ENCODE data around the gene PLA1A.

PLA1A gene

DNA sequence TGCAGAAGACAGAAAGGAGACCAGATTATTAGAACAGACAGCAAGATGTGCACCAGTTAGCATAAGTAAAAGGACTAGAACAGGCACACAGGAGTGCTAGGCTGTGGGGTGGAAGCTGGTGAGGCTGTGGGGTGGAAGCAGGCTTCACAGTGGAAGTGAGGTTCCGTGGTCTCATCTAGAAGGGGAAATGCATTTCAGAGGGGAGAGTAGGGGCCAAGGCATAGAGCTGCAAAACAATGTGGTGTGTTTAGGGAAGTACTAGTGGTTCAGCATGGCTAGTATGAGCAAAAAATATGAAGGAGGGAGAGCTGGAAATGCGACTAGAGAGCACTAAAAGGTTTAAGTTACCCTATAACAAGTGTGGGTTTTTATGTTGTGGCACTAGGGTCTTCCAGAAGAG lies 56.2 kb downstream of the PLA1A start:
- no peak for DNase-seq (ENCODE audit: insufficient read length, low spot score)
- TF ChIP-seq, protein P1, sequence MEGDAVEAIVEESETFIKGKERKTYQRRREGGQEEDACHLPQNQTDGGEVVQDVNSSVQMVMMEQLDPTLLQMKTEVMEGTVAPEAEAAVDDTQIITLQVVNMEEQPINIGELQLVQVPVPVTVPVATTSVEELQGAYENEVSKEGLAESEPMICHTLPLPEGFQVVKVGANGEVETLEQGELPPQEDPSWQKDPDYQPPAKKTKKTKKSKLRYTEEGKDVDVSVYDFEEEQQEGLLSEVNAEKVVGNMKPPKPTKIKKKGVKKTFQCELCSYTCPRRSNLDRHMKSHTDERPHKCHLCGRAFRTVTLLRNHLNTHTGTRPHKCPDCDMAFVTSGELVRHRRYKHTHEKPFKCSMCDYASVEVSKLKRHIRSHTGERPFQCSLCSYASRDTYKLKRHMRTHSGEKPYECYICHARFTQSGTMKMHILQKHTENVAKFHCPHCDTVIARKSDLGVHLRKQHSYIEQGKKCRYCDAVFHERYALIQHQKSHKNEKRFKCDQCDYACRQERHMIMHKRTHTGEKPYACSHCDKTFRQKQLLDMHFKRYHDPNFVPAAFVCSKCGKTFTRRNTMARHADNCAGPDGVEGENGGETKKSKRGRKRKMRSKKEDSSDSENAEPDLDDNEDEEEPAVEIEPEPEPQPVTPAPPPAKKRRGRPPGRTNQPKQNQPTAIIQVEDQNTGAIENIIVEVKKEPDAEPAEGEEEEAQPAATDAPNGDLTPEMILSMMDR (IDR thresholded peaks at IDR 0.05; ENCODE audit: insufficient read depth, missing control alignments): no peak
- FAIRE-seq: no peak

DNA sequence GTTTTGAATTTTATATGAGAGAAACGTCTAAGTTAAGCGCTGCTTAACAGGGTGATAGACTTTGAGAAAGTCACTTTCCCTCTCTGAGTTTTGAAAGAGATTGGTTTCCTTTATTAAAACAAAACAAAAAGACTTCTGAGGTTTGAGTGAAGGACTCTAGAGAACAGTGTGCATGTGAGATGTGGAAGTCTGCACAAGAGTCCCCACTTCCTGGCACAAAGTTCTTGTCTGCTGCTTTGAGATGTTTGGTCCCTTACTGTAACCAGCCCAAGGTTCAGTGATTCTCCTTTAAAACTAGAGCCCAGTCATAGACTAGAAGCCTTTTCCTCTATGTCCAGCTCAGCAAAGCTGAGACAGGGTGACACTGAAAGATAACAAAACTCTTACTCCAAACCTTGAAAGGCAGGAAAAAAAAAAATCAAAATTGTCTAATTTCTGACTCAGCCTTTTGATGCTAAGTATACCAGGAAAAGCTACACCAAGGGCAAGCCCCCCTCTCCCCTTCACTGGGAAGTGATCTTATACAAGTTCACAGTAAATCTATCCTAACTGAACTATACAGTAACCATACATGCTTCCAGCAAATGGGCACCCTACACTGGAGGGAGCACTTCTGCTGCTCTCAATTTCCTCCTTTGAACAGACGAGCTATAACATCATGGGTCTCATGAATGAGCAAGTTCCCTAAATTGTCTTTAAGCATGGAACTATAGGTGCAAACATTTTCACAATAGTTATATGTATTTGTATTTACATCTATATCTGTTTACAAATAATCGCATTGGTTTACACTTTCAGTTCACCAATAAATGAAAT lies 60.4 kb downstream of the PLA1A start:
- DNase-seq (ENCODE audit: insufficient read length, low spot score): no peak

DNA sequence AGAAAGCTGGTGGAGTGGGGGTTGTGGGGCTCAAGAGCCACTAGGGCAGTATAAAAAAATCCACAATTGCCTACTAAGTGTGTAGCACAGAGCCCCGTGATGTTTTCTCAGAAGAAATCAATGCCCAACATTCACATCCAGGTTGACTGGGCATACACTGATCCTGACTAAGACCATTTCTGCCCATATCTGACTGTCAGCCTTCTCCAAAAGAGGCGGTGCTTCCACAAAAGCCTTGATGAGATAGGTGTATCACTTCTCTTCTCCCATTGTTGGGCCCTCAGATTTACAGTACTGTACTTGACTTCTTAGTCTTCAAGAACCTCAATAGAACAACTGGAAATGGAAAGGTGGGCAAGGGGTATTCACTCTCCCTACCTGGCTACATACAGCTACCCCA lies 61.3 kb downstream of the PLA1A start:
- no peak for FAIRE-seq

More for the DNA sequence above, 60.4 kb downstream of the PLA1A start:
- TF ChIP-seq, protein P1 (IDR thresholded peaks at IDR 0.05; ENCODE audit: insufficient read depth, missing control alignments): no peak
- no peak for FAIRE-seq

DNA sequence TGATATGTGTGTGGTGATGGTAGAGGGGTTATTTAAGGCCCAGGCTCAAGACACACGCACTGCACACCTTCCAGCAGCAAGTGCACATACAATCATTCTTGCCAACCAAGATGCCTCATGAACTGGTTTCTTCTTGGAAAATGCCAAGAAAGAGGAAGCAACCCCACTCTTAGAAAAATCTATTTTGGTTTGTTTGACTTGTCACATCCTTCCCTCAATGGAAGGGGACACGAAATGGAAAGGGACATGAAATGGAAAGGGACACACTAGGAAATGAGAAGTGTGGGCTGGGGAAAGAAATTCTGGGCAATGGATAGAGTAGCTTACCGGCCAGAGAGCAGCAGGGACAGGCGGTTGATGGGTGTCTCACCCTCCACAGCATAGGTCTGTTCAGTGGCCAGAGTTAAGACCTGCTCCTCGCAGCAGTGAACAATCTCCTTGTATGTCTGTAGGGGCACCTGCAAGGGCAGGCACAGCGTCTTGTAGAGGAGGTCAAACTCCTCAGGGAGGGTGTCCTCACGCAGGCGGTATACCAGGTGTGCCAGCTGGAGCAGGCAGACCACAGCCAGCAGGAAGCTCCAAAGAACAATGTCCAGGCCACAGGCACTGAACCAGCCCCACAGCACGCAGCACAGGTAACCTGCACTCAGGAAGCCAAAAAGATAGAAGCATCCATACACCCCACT lies 62.1 kb downstream of the PLA1A start:
- TF ChIP-seq, protein P1 (IDR thresholded peaks at IDR 0.05; ENCODE audit: insufficient read depth, missing control alignments): no peak
- no peak for FAIRE-seq
- no peak for DNase-seq (ENCODE audit: insufficient read length, low spot score)

More for the DNA sequence above, 61.3 kb downstream of the PLA1A start:
- TF ChIP-seq, protein P1 (IDR thresholded peaks at IDR 0.05; ENCODE audit: insufficient read depth, missing control alignments): no peak
- DNase-seq (ENCODE audit: insufficient read length, low spot score): no peak

DNA sequence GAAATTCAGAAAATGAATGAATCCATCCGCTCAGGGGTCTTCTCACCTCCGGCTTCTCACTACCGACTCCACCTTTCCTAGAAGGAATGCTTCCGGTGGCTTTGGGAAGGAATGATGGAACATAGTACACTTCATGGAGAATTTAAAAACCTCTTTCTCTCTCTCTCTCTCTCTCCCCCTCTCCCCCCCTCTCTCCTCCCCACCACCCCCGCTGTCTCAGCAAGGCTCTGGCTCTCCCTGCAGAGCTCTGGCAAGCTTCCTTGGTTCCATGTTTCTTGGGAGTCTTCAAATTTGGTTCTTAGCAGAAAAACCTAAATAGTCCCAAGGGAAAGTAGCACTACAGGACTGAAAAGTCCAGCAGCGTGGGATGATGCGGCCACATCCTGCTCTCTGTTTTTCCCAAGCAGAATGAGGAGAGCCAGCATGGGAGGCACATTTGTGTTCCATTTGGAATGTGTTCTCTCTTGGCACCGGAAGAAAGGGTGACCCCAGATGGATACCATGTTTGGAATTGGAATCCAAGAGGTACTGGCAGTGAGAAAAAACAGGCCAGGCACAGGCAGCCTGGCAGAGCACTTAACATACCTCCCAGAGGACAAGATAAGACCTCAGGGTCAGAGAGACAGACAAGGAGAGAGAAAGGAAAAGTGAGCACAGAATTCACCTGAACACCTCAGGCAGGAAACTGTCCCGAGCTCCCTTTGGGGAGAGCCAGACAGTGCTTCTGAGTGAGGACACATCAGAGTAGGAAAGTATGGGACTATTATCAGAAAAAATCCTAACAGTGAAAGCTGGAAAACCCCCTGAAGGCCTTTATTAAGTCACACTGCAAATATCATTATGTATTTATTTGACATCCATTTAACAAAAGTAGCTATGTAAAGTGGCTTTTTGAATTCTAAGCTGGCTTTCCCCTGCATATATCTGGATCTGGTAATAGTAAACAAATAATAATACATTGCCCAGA lies 63.1 kb downstream of the PLA1A start, which contains the start of gene POPDC2:
Gene POPDC2 (minus strand): TSS at position 116 of the 967 bp plus-strand sequence. CDS start 166 bp downstream, outside the sequence.
- TF ChIP-seq, protein P1 (IDR thresholded peaks at IDR 0.05; ENCODE audit: insufficient read depth, missing control alignments): no peak
- FAIRE-seq (no peak), DNase-seq (ENCODE audit: insufficient read length, low spot score) (no peak)

DNA sequence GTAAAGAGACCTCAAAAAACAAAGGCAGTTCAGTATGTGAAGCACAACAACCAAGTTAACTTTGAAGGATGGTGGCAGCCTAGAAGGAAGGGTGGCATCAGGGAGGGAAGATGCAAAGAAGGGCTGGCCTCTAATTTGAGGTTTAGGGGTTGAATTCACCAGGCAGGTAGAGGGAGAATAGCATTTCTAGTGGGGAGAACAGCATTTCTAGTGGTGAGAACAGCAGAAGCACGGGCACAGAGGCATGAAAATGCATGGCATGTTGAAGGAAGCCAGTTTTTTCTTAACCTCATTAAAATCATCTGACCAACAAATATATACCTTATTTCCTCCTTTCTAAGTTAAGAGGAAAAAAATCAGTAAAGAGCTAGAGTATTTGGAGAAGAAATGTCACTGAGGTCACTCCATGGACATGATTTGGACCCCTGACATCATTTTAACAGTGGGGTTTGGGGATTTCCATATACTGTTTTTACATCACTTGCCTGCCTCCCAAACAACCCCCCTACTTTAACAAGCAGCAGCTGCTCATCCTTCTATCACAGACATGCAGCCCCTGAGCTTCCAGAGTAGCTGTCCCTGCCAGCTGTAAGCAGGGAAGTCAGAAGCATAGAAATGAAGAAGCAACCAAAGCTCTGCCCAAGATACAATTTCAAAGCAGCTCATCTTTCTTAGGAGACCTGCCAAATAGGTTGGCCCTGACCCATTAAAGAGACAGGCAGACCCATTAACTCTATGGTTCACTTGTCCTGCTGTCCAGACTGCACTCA lies 65.1 kb downstream of the PLA1A start:
- FAIRE-seq (no peak), DNase-seq (ENCODE audit: insufficient read length, low spot score) (no peak)
- TF ChIP-seq, protein P1 (IDR thresholded peaks at IDR 0.05; ENCODE audit: insufficient read depth, missing control alignments): no peak

All from D721Med (cell line).